Activated naive CD4-positive, alpha-beta T cell treated with anti-CD3 and anti-CD28 coated beads for 36 hours (primary cell): Measurements from ENCODE around the gene SNX25. TPM values are rescaled to one million over a fixed set of nuclear protein-coding genes. Genes with fewer than 3 reads are reported as not detected.

Source experiments
- CTCF ChIA-PET: fragments of 350-600 bp; sonication (Branson Sonifier 250); formaldehyde crosslinking; loops from one replicate; lab custom pipeline; 2021; ENCODE audit warnings: antibody characterized with exemption; lab: Charles Lee
- DNase-seq: peaks from one replicate; pipeline ENCODE4 v3.0.0-alpha.2; 2020
- H3K27ac Mint-ChIP-seq: one replicate; pipeline ENCODE4 v1.8.0; 2021; ENCODE audit warnings: mild to moderate bottlenecking, mixed read lengths
- H3K27me3 Mint-ChIP-seq: one replicate; pipeline ENCODE4 v1.8.0; 2021; ENCODE audit warnings: low read depth, mixed read lengths
- H3K36me3 Mint-ChIP-seq: one replicate; pipeline ENCODE4 v1.8.0; 2021; ENCODE audit warnings: low read depth, mixed read lengths
- H3K4me1 Mint-ChIP-seq: one replicate; pipeline ENCODE4 v1.8.0; 2021; ENCODE audit warnings: low read depth, mixed read lengths
- H3K4me3 Mint-ChIP-seq: one replicate; pipeline ENCODE4 v1.8.0; 2021; ENCODE audit warnings: mild to moderate bottlenecking, moderate library complexity, mixed read lengths
- H3K9me3 Mint-ChIP-seq: one replicate; pipeline ENCODE4 v1.8.0; 2021; ENCODE audit warnings: mixed read lengths
- intact Hi-C: fragments of 100-400 bp; cut with micrococcal nuclease; formaldehyde crosslinking; loops from one replicate; pipeline ENCODE4 v1.15.1; 2023
- total RNA-seq, 2 experiments: library from RNA; stranded (reverse); gene quantifications; one replicate each; pipeline ENCODE4 v1.2.3, GENCODE V29; 2021

The SNX25 gene
- total RNA-seq = 10 to 100 TPM; 11.0 to 14.6 TPM

DNA sequence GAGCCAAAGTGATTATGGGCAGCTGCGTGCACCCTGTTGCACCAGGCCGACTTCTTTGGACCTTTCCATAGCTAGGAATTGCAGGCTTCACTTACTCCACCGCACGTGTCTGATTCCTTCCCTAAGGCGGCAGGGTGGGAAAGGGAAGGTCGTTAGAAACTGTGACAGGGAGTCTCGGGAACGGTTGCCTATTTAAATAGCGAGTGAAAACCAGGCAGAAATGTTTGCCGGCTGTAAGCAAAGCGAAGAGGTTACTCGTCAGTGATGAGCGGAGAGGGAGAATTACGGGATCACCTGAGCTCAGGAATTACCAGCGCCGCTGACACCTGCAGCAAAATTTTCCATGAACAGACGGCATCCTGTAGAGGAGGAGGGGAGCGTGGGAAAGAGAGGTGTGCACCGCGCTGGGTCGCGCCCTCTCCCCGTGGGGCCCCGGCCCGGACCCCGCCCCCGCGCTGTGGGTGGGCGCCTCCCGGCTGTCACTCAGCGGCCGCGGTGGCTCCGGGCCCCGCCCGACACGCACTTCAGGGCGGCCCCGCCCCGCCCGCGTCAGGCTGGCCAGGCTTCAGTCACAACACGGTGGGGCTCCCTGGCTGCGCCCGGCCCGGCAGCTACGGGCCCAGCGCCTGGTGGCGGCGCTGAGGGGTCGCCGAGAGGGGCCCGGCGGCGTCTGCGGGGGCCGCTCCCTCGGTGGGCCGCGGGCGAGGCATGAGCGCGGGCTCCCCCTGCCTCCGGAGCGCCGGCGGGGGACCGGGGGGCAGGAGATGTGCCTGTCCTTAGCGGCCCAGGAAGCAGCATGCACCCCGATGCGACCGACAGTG, at the start of gene SNX25:
SNX25 (plus strand) TSS at position 568 of the 821 bp plus-strand sequence; CDS start at position 797, 229 bp downstream.
- CTCF ChIA-PET = interaction anchor here (1.2 to 1.8 kb wide), 2 partner anchors 26 to 195 kb away, joined by 3 to 5 read pairs; no protein-coding TSS in a partner anchor
- Mint-ChIP-seq H3K27ac (peak within 1 kb of the TSS; percentile 71), H3K4me3 (peak within 1 kb of the TSS; percentile 84), H3K27me3 (no peaks in the 10 kb centered on the region), H3K9me3 (no peaks in the 10 kb centered on the region), H3K4me1 (peaks cover 28% of the 10 kb centered on the region), H3K36me3 (no peaks in the 10 kb centered on the region)
- peak; percentile 84 for DNase-seq
- intact Hi-C loops = loop anchor here (1.0 to 10.0 kb wide), 7 partner anchors 29 to 1764 kb away; partner anchors contain the start of genes ANKRD37, CCDC110, CDKN2AIP and ING2

DNA sequence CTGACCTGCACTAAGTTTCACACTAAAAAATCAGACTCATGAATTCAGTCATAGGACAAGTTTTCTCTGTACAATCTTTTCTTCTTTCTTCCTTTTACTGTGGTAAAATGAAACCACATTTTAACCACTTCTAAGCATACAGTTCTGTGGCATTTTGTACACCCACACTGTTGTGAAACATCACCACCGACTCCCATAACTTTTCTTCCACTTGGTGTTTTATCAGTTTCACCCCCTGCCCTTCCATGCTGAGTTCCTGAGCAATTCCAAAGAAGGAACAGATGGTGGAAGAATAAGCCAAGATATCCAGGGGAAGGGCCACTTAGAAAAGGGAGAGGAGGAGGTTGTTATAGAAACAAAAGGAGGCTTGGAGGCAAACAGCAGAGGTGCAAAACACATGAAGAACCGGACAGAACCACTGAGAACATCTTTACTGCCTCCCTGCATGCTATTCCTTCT, 43.8 kb upstream of the SNX25 start:
- Mint-ChIP-seq H3K9me3 (no peaks in the 10 kb centered on the region), H3K4me3 (no peak overlapping the region), H3K36me3 (peaks cover 56% of the 10 kb centered on the region), H3K27ac (no peak overlapping the region), H3K4me1 (peaks cover 22% of the 10 kb centered on the region), H3K27me3 (no peaks in the 10 kb centered on the region)
- DNase-seq = no peak
- intact Hi-C loops = no loop called here
- CTCF ChIA-PET = interaction anchor here (0.9 to 1.4 kb wide), 3 partner anchors 9 to 31 kb away, joined by 3 to 10 read pairs (median 5); no protein-coding TSS in a partner anchor

GRCh38 chr4:185167234-185167633, 42.2 kb upstream of the SNX25 start:
- Mint-ChIP-seq H3K36me3 (peaks cover 50% of the 10 kb centered on the region), H3K9me3 (no peaks in the 10 kb centered on the region), H3K4me3 (no peak overlapping the region), H3K27me3 (no peaks in the 10 kb centered on the region), H3K4me1 (peaks cover 22% of the 10 kb centered on the region), H3K27ac (no peak overlapping the region)
- intact Hi-C loops = no loop called here
- no peak for DNase-seq
- CTCF ChIA-PET = interaction anchor here (0.6 to 1.0 kb wide), 3 partner anchors 10 to 25 kb away, joined by 3 read pairs; partner anchors contain the start of gene SLC25A4

- H3K4me3 Mint-ChIP-seq = no peak overlapping the region
- no peaks in the 10 kb centered on the region for H3K27me3 Mint-ChIP-seq
- H3K4me1 Mint-ChIP-seq = peaks cover 4% of the 10 kb centered on the region
- no peaks in the 10 kb centered on the region for H3K9me3 Mint-ChIP-seq
- no peak overlapping the region for H3K27ac Mint-ChIP-seq
- DNase-seq = no peak
- intact Hi-C loops = no loop called here
- peaks cover 44% of the 10 kb centered on the region for H3K36me3 Mint-ChIP-seq
- CTCF ChIA-PET = interaction anchor here (0.7 kb wide), 1 partner anchor 37 kb away, joined by 3 read pairs; no protein-coding TSS in a partner anchor
These were observed 37.9 kb upstream of the SNX25 start for GRCh38 chr4:185171373-185172071.

DNA sequence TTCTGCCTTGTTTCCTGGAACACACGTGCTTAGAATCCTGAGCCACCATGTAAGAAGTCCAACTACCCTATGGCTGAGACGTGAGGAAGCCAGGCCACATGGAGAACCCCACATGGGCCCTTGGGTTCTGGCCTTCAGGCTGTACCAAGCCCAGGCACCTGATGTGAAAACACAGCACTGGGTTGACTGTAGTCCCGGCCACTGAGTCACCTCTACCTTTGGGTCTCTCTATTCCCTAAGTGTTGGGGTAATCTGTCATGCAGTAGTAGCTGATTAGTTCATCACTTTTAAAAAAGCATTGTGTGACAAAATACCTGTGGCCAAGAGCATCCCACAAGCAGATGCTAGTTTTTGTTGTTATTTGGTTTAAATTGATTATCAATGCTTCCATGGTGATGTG, 29.9 kb upstream of the SNX25 start:
- no peak overlapping the region for H3K4me3 Mint-ChIP-seq
- CTCF ChIA-PET = interaction anchor here (0.5 kb wide), 1 partner anchor 12 kb away, joined by 3 read pairs; no protein-coding TSS in a partner anchor

GRCh38 chr4:185182239-185182638, 27.2 kb upstream of the SNX25 start:
- Mint-ChIP-seq H3K9me3 (no peaks in the 10 kb centered on the region), H3K36me3 (peaks cover 12% of the 10 kb centered on the region), H3K27me3 (no peaks in the 10 kb centered on the region), H3K4me1 (peaks cover 47% of the 10 kb centered on the region), H3K4me3 (no peak overlapping the region), H3K27ac (no peak overlapping the region)
- no peak for DNase-seq
- intact Hi-C loops = loop anchor here (2.0 kb wide), 1 partner anchor 39 kb away; the partner anchor contains the start of gene SLC25A4
- CTCF ChIA-PET = interaction anchor here (0.9 to 4.0 kb wide), 4 partner anchors 15 to 175 kb away, joined by 3 to 21 read pairs (median 10); no protein-coding TSS in a partner anchor

More for the DNA sequence above, 29.9 kb upstream of the SNX25 start:
- DNase-seq = peak; percentile 15
- intact Hi-C loops = no loop called here
- H3K4me1 Mint-ChIP-seq = peaks cover 34% of the 10 kb centered on the region
- H3K36me3 Mint-ChIP-seq = peaks cover 17% of the 10 kb centered on the region
- no peaks in the 10 kb centered on the region for H3K9me3 Mint-ChIP-seq
- no peaks in the 10 kb centered on the region for H3K27me3 Mint-ChIP-seq
- H3K27ac Mint-ChIP-seq = no peak overlapping the region

GRCh38 chr4:185183622-185184281, 25.6 kb upstream of the SNX25 start:
- no peak overlapping the region for H3K27ac Mint-ChIP-seq

DNA sequence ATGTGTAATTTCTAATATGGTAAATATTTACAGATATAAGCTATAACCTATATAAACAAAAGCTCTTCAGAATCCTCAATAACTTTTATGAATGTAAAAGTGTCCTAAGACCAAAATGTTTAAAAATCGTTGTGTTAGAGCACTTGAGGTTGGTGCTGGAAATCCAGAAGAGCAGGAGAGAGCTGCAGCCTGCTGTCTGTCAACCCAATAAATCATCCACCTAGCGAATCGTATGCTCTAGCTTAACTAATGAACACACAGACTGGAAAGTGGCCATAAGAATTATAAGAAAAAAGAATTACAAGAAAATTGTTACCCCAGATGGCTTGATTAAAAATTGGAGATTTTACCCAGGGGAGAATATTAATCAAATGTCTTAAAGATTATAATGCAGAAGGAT, 22.6 kb upstream of the SNX25 start:
- H3K27me3 Mint-ChIP-seq = no peaks in the 10 kb centered on the region
- intact Hi-C loops = no loop called here
- no peak overlapping the region for H3K4me3 Mint-ChIP-seq
- no peaks in the 10 kb centered on the region for H3K9me3 Mint-ChIP-seq
- H3K36me3 Mint-ChIP-seq = peaks cover 28% of the 10 kb centered on the region
- DNase-seq = no peak
- peaks cover 44% of the 10 kb centered on the region for H3K4me1 Mint-ChIP-seq
- CTCF ChIA-PET = interaction anchor here (0.7 to 4.6 kb wide), 7 partner anchors 10 to 146 kb away, joined by 3 to 26 read pairs (median 3); no protein-coding TSS in a partner anchor
- no peak overlapping the region for H3K27ac Mint-ChIP-seq

More at GRCh38 chr4:185183622-185184281, 25.6 kb upstream of the SNX25 start:
- H3K27me3 Mint-ChIP-seq = no peaks in the 10 kb centered on the region
- H3K4me3 Mint-ChIP-seq = no peak overlapping the region
- no peaks in the 10 kb centered on the region for H3K9me3 Mint-ChIP-seq
- intact Hi-C loops = loop anchor here (1.0 to 2.0 kb wide), 5 partner anchors 41 to 414 kb away; partner anchors contain the start of gene SLC25A4
- DNase-seq = peak; percentile 88
- H3K36me3 Mint-ChIP-seq = peaks cover 19% of the 10 kb centered on the region
- H3K4me1 Mint-ChIP-seq = peaks cover 50% of the 10 kb centered on the region
- CTCF ChIA-PET = interaction anchor here (0.7 to 4.6 kb wide), 27 partner anchors 9 to 413 kb away, joined by 3 to 26 read pairs (median 4); partner anchors contain the start of gene SLC25A4

- Mint-ChIP-seq H3K9me3 (no peaks in the 10 kb centered on the region), H3K27ac (no peak overlapping the region), H3K27me3 (no peaks in the 10 kb centered on the region), H3K4me3 (no peak overlapping the region), H3K36me3 (peaks cover 23% of the 10 kb centered on the region), H3K4me1 (peaks cover 43% of the 10 kb centered on the region)
- DNase-seq = no peak
- CTCF ChIA-PET = no interaction called here
- intact Hi-C loops = no loop called here
These were observed 19.6 kb upstream of the SNX25 start for GRCh38 chr4:185189606-185190305.

- H3K4me3 Mint-ChIP-seq = no peak overlapping the region
- intact Hi-C loops = no loop called here
- CTCF ChIA-PET = no interaction called here
- peaks cover 23% of the 10 kb centered on the region for H3K36me3 Mint-ChIP-seq
- H3K27me3 Mint-ChIP-seq = no peaks in the 10 kb centered on the region
- no peak overlapping the region for H3K27ac Mint-ChIP-seq
- H3K4me1 Mint-ChIP-seq = peaks cover 45% of the 10 kb centered on the region
- no peak for DNase-seq
- H3K9me3 Mint-ChIP-seq = no peaks in the 10 kb centered on the region
These were observed 19.0 kb upstream of the SNX25 start for GRCh38 chr4:185190306-185190856.

GRCh38 chr4:185192059-185192458, 17.3 kb upstream of the SNX25 start:
- Mint-ChIP-seq H3K9me3 (no peaks in the 10 kb centered on the region), H3K27ac (no peak overlapping the region), H3K36me3 (peaks cover 23% of the 10 kb centered on the region), H3K27me3 (no peaks in the 10 kb centered on the region), H3K4me3 (no peak overlapping the region), H3K4me1 (peaks cover 44% of the 10 kb centered on the region)
- DNase-seq = no peak
- intact Hi-C loops = no loop called here
- CTCF ChIA-PET = no interaction called here
